HEK293T (cell line): ENCODE data around the gene TXNDC11.

Experiments used
- ARNT ChIP-seq: fragments of 450-650 bp; IDR thresholded peaks from 2 replicates; pipeline ENCODE4 v1.6.1; 2017; ENCODE audit warnings: mild to moderate bottlenecking
- ELF4 ChIP-seq: fragments of 450-650 bp; IDR thresholded peaks from 2 replicates; pipeline ENCODE4 v1.6.1; 2017; ENCODE audit warnings: antibody characterized with exemption
- SP1 ChIP-seq: fragments of 450-650 bp; IDR thresholded peaks from 2 replicates; pipeline ENCODE4 v1.6.1; 2017
- SUZ12 ChIP-seq: fragments of 450-650 bp; IDR thresholded peaks from 2 replicates; pipeline ENCODE4 v1.6.1; 2016; ENCODE audit warnings: mild to moderate bottlenecking
- ZNF384 ChIP-seq: fragments of 450-650 bp; IDR thresholded peaks from 2 replicates; pipeline ENCODE4 v1.6.1; 2016

DNA sequence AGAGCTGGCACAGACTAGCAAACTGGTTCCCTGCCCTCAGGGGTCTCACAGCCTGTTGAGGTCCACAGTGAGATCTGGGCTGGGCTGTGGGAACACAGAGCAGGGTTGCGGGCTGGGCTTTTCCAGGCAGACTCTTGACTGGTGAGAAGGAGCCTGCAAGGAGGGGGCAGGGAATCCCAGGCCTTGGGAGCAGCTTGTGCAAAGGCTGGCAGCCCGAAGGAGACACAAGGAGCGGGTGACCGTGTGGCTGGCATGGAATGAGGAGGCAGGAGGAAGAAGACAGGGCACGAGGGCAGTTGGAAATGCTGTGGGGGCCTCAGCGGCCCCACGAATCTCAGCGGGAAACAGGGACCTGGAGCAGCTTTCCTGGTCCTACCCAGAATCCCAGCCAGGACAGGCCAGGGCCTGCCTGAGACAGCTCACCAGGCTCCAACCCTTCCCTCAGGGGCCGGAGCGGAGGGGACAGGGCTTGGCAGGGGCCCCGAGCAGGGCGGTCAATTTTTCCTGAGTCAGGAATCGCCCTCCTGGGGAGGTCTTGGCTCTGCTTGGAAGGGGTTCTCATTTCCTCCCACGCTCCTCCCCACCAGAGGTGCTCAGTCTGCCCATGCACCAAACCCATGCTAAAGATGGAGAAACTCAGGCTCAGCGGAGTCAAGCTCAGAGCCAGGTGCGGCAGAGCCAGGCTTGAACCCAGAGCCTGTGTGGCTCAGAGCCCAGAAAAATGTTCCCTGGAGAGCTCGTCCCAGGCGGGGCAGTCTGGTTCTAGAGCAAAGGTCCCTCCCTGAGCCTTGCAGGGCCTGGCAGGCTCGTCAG is 83.6 kb downstream of the TXNDC11 start:
- TF ChIP-seq ZNF384 (no peak), ELF4 (no peak), SP1 (no peak), ARNT (no peak), SUZ12 (no peak)
